OCI-M2 (cell line): ENCODE data around the gene ATAT1.

Experiments
- DNase-seq: peaks from one replicate; lab custom pipeline; 2025; ENCODE audit not compliant: unreplicated experiment; lab: John Stamatoyannopoulos, UW

Gene ATAT1

GRCh38 chr6:30683183-30683979 is 56.7 kb downstream of the ATAT1 start:
- no peak for DNase-seq

GRCh38 chr6:30683980-30684338 is 57.3 kb downstream of the ATAT1 start:
- no peak for DNase-seq

- no peak for DNase-seq
Observed at GRCh38 chr6:30684386-30685156, 57.9 kb downstream of the ATAT1 start.

GRCh38 chr6:30685157-30686008 is 58.7 kb downstream of the ATAT1 start:
- no peak for DNase-seq

GRCh38 chr6:30686009-30686907 is 59.6 kb downstream of the ATAT1 start, which contains the start of gene PPP1R18:
PPP1R18 (minus strand) TSS chr6:30686645; CDS start chr6:30686018, 627 bp downstream.
- no peak for DNase-seq

GRCh38 chr6:30686908-30687658 is 60.4 kb downstream of the ATAT1 start:
- peak; percentile 85 for DNase-seq

- no peak for DNase-seq
Observed at GRCh38 chr6:30687659-30688431, 61.2 kb downstream of the ATAT1 start.

- DNase-seq = no peak
Observed at GRCh38 chr6:30688569-30688968, 61.9 kb downstream of the ATAT1 start.

GRCh38 chr6:30689022-30689865 is 62.6 kb downstream of the ATAT1 start:
- DNase-seq = no peak

- DNase-seq = no peak
Observed at GRCh38 chr6:30689985-30690384, 63.3 kb downstream of the ATAT1 start.

- peak; percentile 92 for DNase-seq
Observed at GRCh38 chr6:30690403-30691207, 63.9 kb downstream of the ATAT1 start, which contains the start of gene NRM. NRM (minus strand) TSS chr6:30690984; CDS start chr6:30690974, 10 bp downstream.

- no peak for DNase-seq
Observed at GRCh38 chr6:30691208-30691847, 64.7 kb downstream of the ATAT1 start.
